GM19372 (cell line): Measurements from ENCODE around the gene AFTPH.
"Not testable (repeated sequence)": the region's sequence is repeated elsewhere in the genome, so short reads cannot be mapped to it uniquely, and the experiment has no call there.

Source experiments
- ATAC-seq: cut with Tn5 transposase; IDR thresholded peaks from one replicate; pipeline ENCODE4 v1.9.1; 2021; ENCODE audit warnings: mild to moderate bottlenecking, low read depth, moderate library complexity; ENCODE audit not compliant: unreplicated experiment

The AFTPH gene

GRCh38 chr2:64498438-64498837, 25.7 kb upstream of the AFTPH start:
- ATAC-seq, result no peak

DNA sequence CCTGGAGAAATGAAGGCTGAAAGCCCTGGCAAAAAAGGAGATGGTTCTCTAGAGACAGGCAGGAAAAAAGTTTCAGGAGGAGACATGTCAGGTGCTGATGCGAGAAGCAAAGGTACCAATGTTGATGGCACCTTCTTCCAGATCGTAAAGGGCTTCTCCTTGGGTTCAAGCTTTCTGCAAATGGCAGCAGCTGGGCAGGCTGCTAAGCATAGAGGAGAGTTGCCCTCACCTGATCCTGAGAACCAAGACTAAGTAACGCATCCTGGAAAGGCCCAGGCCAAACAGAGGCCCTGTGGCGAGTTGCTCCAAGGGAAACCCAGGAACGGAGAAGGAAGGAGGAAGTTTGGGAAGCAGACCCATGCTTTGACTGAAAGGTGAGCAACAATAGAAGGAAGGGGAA, 23.6 kb upstream of the AFTPH start:
- no peak for ATAC-seq

DNA sequence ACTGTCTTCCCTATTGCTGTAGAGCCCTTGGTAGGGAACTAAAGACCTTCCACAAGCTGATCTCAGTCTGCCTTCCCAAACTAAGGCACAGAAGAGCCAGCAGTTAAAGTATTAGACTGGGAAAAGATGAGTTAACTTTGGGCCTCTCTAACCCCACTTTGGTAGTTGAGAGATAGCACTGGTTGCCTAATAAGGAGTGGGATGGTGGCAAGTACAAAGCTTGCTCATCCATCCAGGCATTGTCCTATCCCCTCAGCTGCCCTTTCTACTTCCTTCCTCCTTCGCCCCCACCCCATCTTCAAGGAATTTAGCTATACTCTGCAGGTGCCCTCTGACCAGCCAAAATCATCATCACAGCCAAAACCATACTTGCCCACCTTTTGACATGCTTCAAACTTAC, 22.2 kb upstream of the AFTPH start:
- ATAC-seq, result no peak

DNA sequence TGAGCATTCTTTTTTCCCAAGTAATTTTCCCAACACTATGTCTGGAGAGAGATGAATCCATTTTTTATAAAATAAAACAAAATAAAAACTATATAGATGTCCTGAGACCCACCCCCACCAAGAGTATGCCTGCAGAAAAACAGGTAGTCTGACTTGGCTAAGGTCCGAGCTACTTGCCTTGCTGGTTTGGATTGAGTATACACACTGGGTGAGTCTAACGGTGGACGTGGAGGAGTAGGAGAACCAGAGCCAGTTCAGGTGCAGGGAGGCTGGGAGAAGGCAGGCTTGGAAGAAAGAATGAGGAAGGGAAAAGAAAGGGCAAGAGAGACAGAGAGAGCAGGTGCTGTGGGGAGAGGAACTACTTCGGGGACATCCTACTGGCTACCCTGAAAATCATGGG, 21.3 kb upstream of the AFTPH start:
- ATAC-seq, result no peak

DNA sequence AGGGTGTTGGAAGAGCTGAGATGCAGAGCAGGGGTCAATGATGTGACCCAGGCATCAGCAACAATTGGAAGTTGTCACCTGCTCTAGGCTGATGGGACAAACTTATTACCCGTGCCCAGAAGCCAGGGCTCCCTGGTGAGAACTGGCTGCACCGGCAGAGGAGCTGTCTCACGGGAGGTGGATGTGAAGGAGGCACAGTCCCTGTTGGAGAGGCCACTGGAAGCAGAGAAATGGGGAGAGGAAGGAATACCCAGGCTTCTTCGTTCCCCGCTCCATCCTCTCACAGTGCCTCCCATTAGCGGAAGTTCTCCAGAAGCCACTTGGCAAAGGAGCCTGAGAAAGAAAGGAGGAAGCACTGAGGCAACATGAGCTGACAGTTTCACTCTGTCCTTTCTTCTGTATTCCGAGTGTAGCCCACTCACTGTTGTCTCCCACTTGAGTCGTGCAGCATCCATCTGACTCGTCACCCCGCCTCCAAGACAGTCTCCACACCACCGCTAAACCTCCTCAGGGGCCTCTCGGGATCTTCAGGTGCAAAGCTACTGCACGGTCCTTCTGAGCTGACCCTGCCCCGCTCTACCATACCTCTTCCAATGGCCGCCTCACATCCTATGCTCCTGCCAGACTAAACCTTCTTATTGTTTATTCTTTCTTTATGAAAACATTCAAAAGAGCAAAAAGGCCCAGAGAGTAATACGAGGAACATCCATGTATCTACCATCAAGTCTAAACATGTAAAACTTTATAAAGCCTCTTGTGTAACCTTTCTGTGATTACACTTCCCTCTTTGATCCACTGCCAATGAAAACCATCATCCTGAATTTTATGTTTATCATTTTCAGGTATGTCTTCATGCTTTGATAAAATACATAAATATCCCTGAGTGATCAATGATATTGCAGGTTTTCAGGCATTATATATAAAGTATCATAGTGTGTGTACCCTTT, 19.1 kb upstream of the AFTPH start:
- ATAC-seq, result no peak

DNA sequence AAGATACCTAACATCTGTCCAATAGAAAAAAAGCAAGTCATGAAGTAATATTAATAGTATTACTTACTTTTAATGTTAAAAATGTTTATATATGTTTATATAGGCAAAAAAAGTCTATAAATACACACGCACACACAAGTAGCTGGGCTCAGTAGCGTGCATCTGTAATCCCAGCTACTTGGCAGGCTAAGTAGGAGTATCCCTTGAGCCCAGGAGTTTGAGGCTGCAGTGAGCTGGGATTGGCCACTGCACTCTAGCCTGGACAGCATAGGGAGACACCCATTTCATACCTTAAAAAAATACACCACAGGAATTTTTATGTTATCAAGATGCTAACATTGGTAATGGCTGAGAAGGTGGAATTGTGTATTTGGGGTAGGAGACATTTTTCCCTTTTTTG, 17.4 kb upstream of the AFTPH start:
- ATAC-seq, result no peak

- ATAC-seq, result no peak
Observed at GRCh38 chr2:64514008-64514407, 10.1 kb upstream of the AFTPH start.

GRCh38 chr2:64515086-64515485, 9.0 kb upstream of the AFTPH start:
- ATAC-seq, result no peak

GRCh38 chr2:64516651-64517510, 7.2 kb upstream of the AFTPH start:
- no peak for ATAC-seq

- ATAC-seq, result no peak
Observed at GRCh38 chr2:64517511-64517884, 6.6 kb upstream of the AFTPH start.

- no peak for ATAC-seq
Observed at GRCh38 chr2:64522843-64523428, 1.2 kb upstream of the AFTPH start.

GRCh38 chr2:64524604-64525316, 632 bp downstream of the AFTPH start:
- peak; percentile 11 for ATAC-seq

DNA sequence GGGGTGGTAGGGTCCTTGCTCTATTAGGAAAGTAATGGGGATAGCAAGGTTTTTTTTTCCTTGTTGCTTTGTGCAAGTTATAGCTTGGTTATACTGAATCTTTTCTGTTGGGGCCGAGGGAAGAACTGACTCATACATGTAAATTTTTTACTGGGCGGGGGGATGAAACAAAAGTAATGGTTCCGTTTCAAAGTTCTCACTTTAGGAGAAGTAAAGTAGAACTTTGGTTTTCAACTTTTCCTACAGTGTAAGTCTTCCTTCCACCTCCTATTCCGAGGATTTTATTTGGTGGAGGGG, 1.1 kb downstream of the AFTPH start:
- no peak for ATAC-seq

- no peak for ATAC-seq
Observed at GRCh38 chr2:64526034-64526433, 1.9 kb downstream of the AFTPH start.

DNA sequence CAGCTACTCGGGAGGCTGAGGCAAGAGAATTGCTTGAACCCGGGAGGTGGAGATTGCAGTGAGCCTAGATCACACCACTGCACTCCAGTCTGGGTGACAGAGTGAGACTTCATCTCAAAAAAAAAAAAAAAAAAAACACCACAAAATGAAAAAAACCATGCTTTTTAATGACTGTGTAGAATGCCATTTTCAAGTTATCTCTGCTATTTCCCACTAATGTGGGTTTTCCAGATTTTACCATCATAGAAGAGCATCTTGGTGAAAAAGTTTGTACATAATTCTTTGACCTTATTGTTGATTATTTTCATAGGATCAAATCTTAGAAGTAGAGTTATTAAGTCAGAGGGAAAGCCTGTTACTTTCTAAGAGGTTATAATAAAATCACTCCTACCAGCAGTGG, 6.8 kb downstream of the AFTPH start:
- ATAC-seq, result not testable (repeated sequence)

DNA sequence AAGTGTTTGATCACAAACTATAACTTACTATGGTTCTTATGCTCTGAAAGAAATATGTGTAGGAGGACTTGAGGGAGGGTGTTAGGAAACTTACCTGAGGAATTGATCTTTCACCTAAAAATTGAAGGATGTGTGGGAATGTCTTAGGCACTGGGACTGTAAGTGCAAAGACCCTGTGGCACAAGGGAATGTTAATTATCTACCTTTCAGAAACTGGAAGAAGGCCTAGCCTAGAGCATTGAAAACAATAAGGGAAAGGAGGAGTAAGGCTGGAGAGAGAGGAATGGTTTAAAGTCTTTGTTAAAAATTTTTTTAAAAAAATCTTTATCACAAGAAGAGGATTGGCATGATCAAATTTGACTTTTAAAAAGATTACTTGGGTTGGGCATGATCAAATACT, 7.9 kb downstream of the AFTPH start:
- ATAC-seq, result no peak

GRCh38 chr2:64533882-64534281, 9.8 kb downstream of the AFTPH start:
- ATAC-seq, result no peak

DNA sequence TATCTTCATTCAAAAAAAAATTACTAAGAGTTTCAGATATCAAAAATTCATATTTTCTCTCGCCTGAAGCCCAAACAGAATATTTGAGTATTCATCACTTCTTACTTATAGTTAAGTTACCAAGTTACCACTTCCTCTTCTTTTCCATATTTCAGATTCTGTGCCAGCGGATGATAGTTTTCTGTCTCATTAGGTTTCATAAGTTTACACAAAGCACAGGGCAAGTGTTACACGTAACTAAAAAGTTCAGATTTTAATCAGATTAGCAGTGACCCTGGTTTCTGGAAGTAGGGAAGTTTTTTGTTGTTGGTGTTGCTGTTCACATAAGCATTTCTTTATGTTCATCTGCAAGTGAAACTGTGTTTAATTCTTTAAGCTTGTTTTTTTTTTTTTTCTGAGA, 10.2 kb downstream of the AFTPH start:
- ATAC-seq, result no peak

- no peak for ATAC-seq
Observed at GRCh38 chr2:64535024-64535423, 10.9 kb downstream of the AFTPH start.

- ATAC-seq, result no peak
Observed at GRCh38 chr2:64537991-64538390, 13.9 kb downstream of the AFTPH start.
